HTR-8/SVneo (cell line): ENCODE data around the gene KIF26B.
"Not testable (repeated sequence)": the region's sequence is repeated elsewhere in the genome, so short reads cannot be mapped to it uniquely, and the experiment has no call there.

Experiments used
- DNase-seq: peaks from one replicate; pipeline ENCODE4 v3.0.0; 2011; ENCODE audit warnings: low spot score, mixed read lengths; ENCODE audit not compliant: insufficient read length
- FAIRE-seq: peaks from 2 replicates; lab custom pipeline; 2011; peaks lifted over from hg19 to GRCh38; lab: Jason Lieb, UNC

Gene KIF26B

GRCh38 chr1:245728035-245728434 lies 573.2 kb downstream of the KIF26B start:
- not testable (repeated sequence) for FAIRE-seq

GRCh38 chr1:245730801-245731200 lies 576.0 kb downstream of the KIF26B start:
- DNase-seq (no peak), FAIRE-seq (no peak)

More at GRCh38 chr1:245728035-245728434, 573.2 kb downstream of the KIF26B start:
- not testable (repeated sequence) for DNase-seq

GRCh38 chr1:245740336-245740735 lies 585.6 kb downstream of the KIF26B start:
- not testable (repeated sequence) for FAIRE-seq

GRCh38 chr1:245742896-245743295 lies 588.1 kb downstream of the KIF26B start:
- DNase-seq (no peak), FAIRE-seq (no peak)

More at GRCh38 chr1:245740336-245740735, 585.6 kb downstream of the KIF26B start:
- DNase-seq: not testable (repeated sequence)

GRCh38 chr1:245748240-245748639 lies 593.5 kb downstream of the KIF26B start:
- DNase-seq (no peak), FAIRE-seq (no peak)

- no peak for DNase-seq
- no peak for FAIRE-seq
Observed at GRCh38 chr1:245748646-245749045, 593.9 kb downstream of the KIF26B start.

GRCh38 chr1:245749053-245749452 lies 594.3 kb downstream of the KIF26B start:
- DNase-seq (no peak), FAIRE-seq (no peak)

- FAIRE-seq (no peak), DNase-seq (no peak)
Observed at GRCh38 chr1:245750261-245750660, 595.5 kb downstream of the KIF26B start.

- no peak for DNase-seq
- no peak for FAIRE-seq
Observed at GRCh38 chr1:245751116-245751515, 596.3 kb downstream of the KIF26B start.

- no peak for DNase-seq
- no peak for FAIRE-seq
Observed at GRCh38 chr1:245751726-245752470, 597.1 kb downstream of the KIF26B start.

GRCh38 chr1:245752561-245752960 lies 597.8 kb downstream of the KIF26B start:
- DNase-seq (no peak), FAIRE-seq (no peak)

- DNase-seq (no peak), FAIRE-seq (no peak)
Observed at GRCh38 chr1:245753807-245754206, 599.0 kb downstream of the KIF26B start.

GRCh38 chr1:245754463-245754961 lies 599.7 kb downstream of the KIF26B start:
- DNase-seq (no peak), FAIRE-seq (no peak)
